HEK293T (cell line): ENCODE results near the gene REPIN1.

Experiments
- ARNT ChIP-seq: fragments of 450-650 bp; IDR thresholded peaks from 2 replicates; pipeline ENCODE4 v1.6.1; 2017; ENCODE audit warnings: mild to moderate bottlenecking
- BHLHE40 ChIP-seq: fragments of 450-650 bp; IDR thresholded peaks from 2 replicates; pipeline ENCODE4 v1.6.1; 2016; ENCODE audit warnings: mild to moderate bottlenecking, moderate library complexity, borderline replicate concordance
- CTBP1 ChIP-seq: fragments of 450-650 bp; IDR thresholded peaks from 2 replicates; pipeline ENCODE4 v1.6.1; 2016; ENCODE audit warnings: borderline replicate concordance
- ELF4 ChIP-seq: fragments of 450-650 bp; IDR thresholded peaks from 2 replicates; pipeline ENCODE4 v1.6.1; 2017; ENCODE audit warnings: antibody characterized with exemption
- FOXA1 ChIP-seq: fragments of 450-650 bp; IDR thresholded peaks from 2 replicates; pipeline ENCODE4 v1.6.1; 2016; ENCODE audit warnings: mild to moderate bottlenecking
- FOXK2 ChIP-seq: fragments of 450-650 bp; IDR thresholded peaks from 2 replicates; pipeline ENCODE4 v1.6.1; 2016; ENCODE audit warnings: mild to moderate bottlenecking
- FOXM1 ChIP-seq: fragments of 450-650 bp; IDR thresholded peaks from 2 replicates; pipeline ENCODE4 v1.6.1; 2017; ENCODE audit warnings: mild to moderate bottlenecking, borderline replicate concordance
- L3MBTL2 ChIP-seq: fragments of 450-650 bp; conservative IDR thresholded peaks from 2 replicates; pipeline ENCODE4 v1.6.1; 2016; ENCODE audit warnings: mild to moderate bottlenecking
- LEF1 ChIP-seq: fragments of 450-650 bp; IDR thresholded peaks from 2 replicates; pipeline ENCODE4 v1.6.1; 2017; ENCODE audit warnings: mild to moderate bottlenecking, borderline replicate concordance
- NFRKB ChIP-seq: fragments of 450-650 bp; IDR thresholded peaks from 2 replicates; pipeline ENCODE4 v1.6.1; 2016; ENCODE audit warnings: mild to moderate bottlenecking, moderate library complexity
- SP1 ChIP-seq: fragments of 450-650 bp; IDR thresholded peaks from 2 replicates; pipeline ENCODE4 v1.6.1; 2017
- SUZ12 ChIP-seq: fragments of 450-650 bp; IDR thresholded peaks from 2 replicates; pipeline ENCODE4 v1.6.1; 2016; ENCODE audit warnings: mild to moderate bottlenecking
- TARDBP ChIP-seq: fragments of 450-650 bp; IDR thresholded peaks from 2 replicates; pipeline ENCODE4 v1.6.1; 2016
- ZNF384 ChIP-seq: fragments of 450-650 bp; IDR thresholded peaks from 2 replicates; pipeline ENCODE4 v1.6.1; 2016

DNA sequence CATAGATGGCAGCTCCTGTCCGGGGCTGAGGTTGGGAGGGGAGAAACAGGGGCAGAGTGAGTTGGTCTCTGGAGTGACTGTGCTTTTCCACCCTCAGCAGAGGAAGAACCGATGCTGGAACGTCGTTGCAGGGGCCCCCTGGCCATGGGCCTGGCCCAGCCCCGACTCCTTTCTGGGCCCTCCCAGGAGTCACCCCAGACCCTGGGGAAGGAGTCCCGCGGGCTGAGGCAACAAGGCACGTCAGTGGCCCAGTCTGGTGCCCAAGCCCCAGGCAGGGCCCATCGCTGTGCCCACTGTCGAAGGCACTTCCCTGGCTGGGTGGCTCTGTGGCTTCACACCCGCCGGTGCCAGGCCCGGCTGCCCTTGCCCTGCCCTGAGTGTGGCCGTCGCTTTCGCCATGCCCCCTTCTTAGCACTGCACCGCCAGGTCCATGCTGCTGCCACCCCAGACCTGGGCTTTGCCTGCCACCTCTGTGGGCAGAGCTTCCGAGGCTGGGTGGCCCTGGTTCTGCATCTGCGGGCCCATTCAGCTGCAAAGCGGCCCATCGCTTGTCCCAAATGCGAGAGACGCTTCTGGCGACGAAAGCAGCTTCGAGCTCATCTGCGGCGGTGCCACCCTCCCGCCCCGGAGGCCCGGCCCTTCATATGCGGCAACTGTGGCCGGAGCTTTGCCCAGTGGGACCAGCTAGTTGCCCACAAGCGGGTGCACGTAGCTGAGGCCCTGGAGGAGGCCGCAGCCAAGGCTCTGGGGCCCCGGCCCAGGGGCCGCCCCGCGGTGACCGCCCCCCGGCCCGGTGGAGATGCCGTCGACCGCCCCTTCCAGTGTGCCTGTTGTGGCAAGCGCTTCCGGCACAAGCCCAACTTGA lies 2.7 kb downstream of the REPIN1 start:
- no peak for TF ChIP-seq BHLHE40
- no peak for TF ChIP-seq SUZ12
- no peak for TF ChIP-seq FOXA1
- no peak for TF ChIP-seq TARDBP
- no peak for TF ChIP-seq L3MBTL2
- TF ChIP-seq NFRKB = no peak
- no peak for TF ChIP-seq ELF4
- no peak for TF ChIP-seq SP1
- no peak for TF ChIP-seq FOXM1
- no peak for TF ChIP-seq ARNT
- no peak for TF ChIP-seq CTBP1
- TF ChIP-seq LEF1 = no peak
- no peak for TF ChIP-seq ZNF384
- TF ChIP-seq FOXK2 = no peak
